ENCODE data around the gene CLEC18A. TPM values are rescaled to one million over a fixed set of nuclear protein-coding genes. Genes with fewer than 3 reads are reported as not detected.
"Not testable (repeated sequence)": the region's sequence is repeated elsewhere in the genome, so short reads cannot be mapped to it uniquely, and the experiment has no call there.

CLEC18A gene
- total and polyA plus RNA-seq, 2 of the 8 experiments (the other 6 are each of a cell fraction or from before 2014, with no cell fraction given): 1.3 to 1.4 TPM

DNA sequence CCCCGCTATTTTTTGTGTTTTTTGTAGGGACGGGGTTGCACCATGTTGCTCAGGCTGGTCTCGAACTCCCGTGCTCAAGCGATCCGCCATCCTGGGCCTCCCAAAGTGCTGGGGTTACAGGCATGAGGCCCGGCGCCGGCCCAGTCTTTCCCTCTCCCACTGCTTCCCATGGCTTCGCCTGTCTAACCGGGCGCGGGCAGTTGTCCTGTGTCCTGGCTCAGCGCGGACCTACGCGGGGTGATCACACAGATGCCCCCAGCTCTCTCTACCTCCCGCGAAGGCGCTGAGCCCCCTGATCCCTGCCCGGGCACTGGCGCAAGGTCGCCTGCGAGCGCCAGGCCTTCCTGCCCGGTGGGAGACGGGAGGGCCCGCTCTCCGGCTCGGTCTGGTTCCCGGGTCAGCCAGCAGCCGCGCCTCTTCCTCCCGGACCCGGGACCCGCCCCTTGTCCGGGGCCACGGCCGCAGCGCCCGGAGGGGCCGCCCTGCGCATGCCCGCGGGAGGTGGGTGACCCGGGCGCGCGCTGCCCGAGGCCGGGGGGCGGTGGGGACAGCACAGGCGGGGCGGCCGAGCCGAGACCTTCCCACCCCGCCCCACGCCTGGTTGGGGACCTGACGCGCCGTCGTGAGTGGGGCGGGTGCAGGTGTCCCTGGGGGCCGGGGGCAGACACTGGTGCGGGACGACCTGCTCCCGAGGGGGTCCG lies 14.0 kb downstream of the CLEC18A start:
- H3K27ac ChIP-seq (ENCODE audit: low read depth, low read length); H3K56ac ChIP-seq (replicated peaks; ENCODE audit: insufficient read length, low read depth, low read length); H2BK120ac ChIP-seq (replicated peaks; ENCODE audit: low read depth, low read length); H3K23ac ChIP-seq (ENCODE audit: insufficient read length); H2AFZ ChIP-seq (ENCODE audit: low read length); H4K91ac ChIP-seq (replicated peaks; ENCODE audit: insufficient read length, low read length); H4K20me1 ChIP-seq (replicated peaks in 1 of 2; ENCODE audit: control insufficient read depth in 1 of 2, insufficient read depth in 2 of 2, low read length in 2 of 2); H3K27me3 ChIP-seq (replicated peaks in 1 of 4; ENCODE audit: control insufficient read depth in 3 of 4, extremely low read depth in 1 of 4, insufficient read depth in 3 of 4, low read length in 3 of 4); H3K4me1 ChIP-seq (replicated peaks in 1 of 4; ENCODE audit: control insufficient read depth in 3 of 4, insufficient read depth in 4 of 4, low read length in 3 of 4); FAIRE-seq; H2BK12ac ChIP-seq (ENCODE audit: low read depth, low read length); H2BK20ac ChIP-seq (ENCODE audit: low read length); H3K36me3 ChIP-seq (ENCODE audit: control insufficient read depth in 2 of 4, insufficient read depth in 4 of 4, low read length in 3 of 4); CTCF ChIA-PET (ENCODE audit: partially characterized antibody); H3K79me1 ChIP-seq (ENCODE audit: low read depth, low read length); H4K5ac ChIP-seq (ENCODE audit: insufficient read length, low read depth, low read length); H3K9me3 ChIP-seq (ENCODE audit: insufficient read depth in 2 of 2, low read depth in 1 of 2, low read length in 1 of 2); H3K23me2 ChIP-seq (ENCODE audit: low read depth, low read length); H3K4ac ChIP-seq (replicated peaks; ENCODE audit: insufficient read length, low read depth, low read length); H3K79me2 ChIP-seq (ENCODE audit: control insufficient read depth in 1 of 2, insufficient read depth in 2 of 2, low read length in 2 of 2); H2AK5ac ChIP-seq (ENCODE audit: low read depth, low read length); H2BK5ac ChIP-seq (ENCODE audit: low read depth, low read length); H3K18ac ChIP-seq (ENCODE audit: extremely low read depth, low read length); H2BK15ac ChIP-seq (ENCODE audit: low read length); H3K14ac ChIP-seq (ENCODE audit: insufficient read length): not testable (repeated sequence)
- POLR2A ChIA-PET (ENCODE audit: partially characterized antibody): interaction anchor here (0.7 kb wide), 1 partner anchor 40 kb away, joined by 3 read pairs; no protein-coding TSS in a partner anchor
- Histone ChIP-seq H3K4me2 (ENCODE audit: insufficient read depth in 1 of 2, low read depth in 2 of 2, low read length in 2 of 2) (peak overlapping the region; percentile 45 to 49; a peak in 1 of 4 replicates), H4K8ac (ENCODE audit: extremely low read depth, insufficient read depth, low read length) (peak overlapping the region; percentile 68; the same call in 1 of the 2 replicates), H3K9ac (replicated peaks in 1 of 4; ENCODE audit: extremely low read depth in 1 of 4, low read depth in 3 of 4, low read length in 3 of 4) (peak overlapping the region in 3 of 4 experiments; percentile 34 to 55 (median 34); a peak in 3 of 7 replicates), H3K4me3 (ENCODE audit: extremely low read depth in 1 of 4, insufficient read depth in 2 of 4, low read depth in 3 of 4, low read length in 4 of 4) (peak overlapping the region in 2 of 4 experiments; percentile 20 to 52; a peak in 4 of 8 replicates)
- peak in 1 of 2 experiments; percentile 75 for DNase-seq (ENCODE audit: low read depth in 1 of 2, low spot score in 2 of 2)
- WGBS, 2 experiments (ENCODE audit: extremely low coverage in 1 of 2, insufficient coverage in 1 of 2, insufficient read length in 1 of 2, insufficient replicate concordance in 2 of 2, low coverage in 1 of 2, low lambda C conversion rate in 2 of 2, missing lambda C conversion rate in 1 of 2): 72% methylated on average over 8 of the region's 68 CpGs; no CpG with 5 or more reads in 1 of the 2 experiments

DNA sequence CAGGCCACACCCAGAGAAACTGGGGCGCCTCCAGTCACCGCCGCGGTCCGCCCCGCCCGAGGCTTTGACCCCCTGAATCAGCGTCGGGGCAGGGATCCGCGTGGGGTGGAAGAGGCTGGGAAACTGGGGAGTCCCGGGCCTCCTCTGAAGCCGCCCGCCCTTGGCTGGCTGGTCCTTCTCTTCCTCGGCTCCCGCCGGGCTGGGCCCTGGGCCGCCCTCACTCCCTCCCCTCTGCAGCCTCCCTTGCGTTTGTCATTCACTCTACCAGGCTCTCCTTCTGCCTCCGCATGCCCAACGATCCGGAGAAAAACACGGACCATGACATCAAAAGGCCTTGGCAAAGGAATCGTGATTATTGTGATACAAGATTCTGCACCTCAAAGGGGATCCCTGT lies 14.5 kb downstream of the CLEC18A start:
- H4K20me1 ChIP-seq (replicated peaks in 1 of 2; ENCODE audit: control insufficient read depth in 1 of 2, insufficient read depth in 2 of 2, low read length in 2 of 2); POLR2A ChIA-PET (ENCODE audit: partially characterized antibody); H4K91ac ChIP-seq (replicated peaks; ENCODE audit: insufficient read length, low read length); H2AK5ac ChIP-seq (ENCODE audit: low read depth, low read length); H3K14ac ChIP-seq (ENCODE audit: insufficient read length); H3K9ac ChIP-seq (replicated peaks in 1 of 4; ENCODE audit: extremely low read depth in 1 of 4, low read depth in 3 of 4, low read length in 3 of 4); H3K18ac ChIP-seq (ENCODE audit: extremely low read depth, low read length); H3K56ac ChIP-seq (replicated peaks; ENCODE audit: insufficient read length, low read depth, low read length); FAIRE-seq; H2BK5ac ChIP-seq (ENCODE audit: low read depth, low read length); H2BK15ac ChIP-seq (ENCODE audit: low read length); H2BK20ac ChIP-seq (ENCODE audit: low read length); H3K79me2 ChIP-seq (ENCODE audit: control insufficient read depth in 1 of 2, insufficient read depth in 2 of 2, low read length in 2 of 2); CTCF ChIA-PET (ENCODE audit: partially characterized antibody); H3K23ac ChIP-seq (ENCODE audit: insufficient read length); H4K5ac ChIP-seq (ENCODE audit: insufficient read length, low read depth, low read length); H2BK120ac ChIP-seq (replicated peaks; ENCODE audit: low read depth, low read length); H3K9me3 ChIP-seq (ENCODE audit: insufficient read depth in 2 of 2, low read depth in 1 of 2, low read length in 1 of 2); H3K27me3 ChIP-seq (replicated peaks in 1 of 4; ENCODE audit: control insufficient read depth in 3 of 4, extremely low read depth in 1 of 4, insufficient read depth in 3 of 4, low read length in 3 of 4); H3K79me1 ChIP-seq (ENCODE audit: low read depth, low read length); H3K4me1 ChIP-seq (replicated peaks in 1 of 4; ENCODE audit: control insufficient read depth in 3 of 4, insufficient read depth in 4 of 4, low read length in 3 of 4); H3K27ac ChIP-seq (ENCODE audit: low read depth, low read length); H2AFZ ChIP-seq (ENCODE audit: low read length); H3K36me3 ChIP-seq (ENCODE audit: control insufficient read depth in 2 of 4, insufficient read depth in 4 of 4, low read length in 3 of 4); H2BK12ac ChIP-seq (ENCODE audit: low read depth, low read length); H4K8ac ChIP-seq (ENCODE audit: extremely low read depth, insufficient read depth, low read length); H3K4ac ChIP-seq (replicated peaks; ENCODE audit: insufficient read length, low read depth, low read length); H3K23me2 ChIP-seq (ENCODE audit: low read depth, low read length): not testable (repeated sequence)
- Histone ChIP-seq H3K4me3 (ENCODE audit: extremely low read depth in 1 of 4, insufficient read depth in 2 of 4, low read depth in 3 of 4, low read length in 4 of 4) (peak overlapping the region in 2 of 4 experiments; percentile 20 to 52; a peak in 4 of 8 replicates), H3K4me2 (ENCODE audit: insufficient read depth in 1 of 2, low read depth in 2 of 2, low read length in 2 of 2) (peak overlapping the region; percentile 45 to 53; a peak in 2 of 4 replicates)
- DNase-seq (ENCODE audit: low read depth in 1 of 2, low spot score in 2 of 2): peak in 1 of 2 experiments; percentile 62
- 19% methylated on average over 5 of the region's 24 CpGs; no CpG with 5 or more reads in 1 of the 2 experiments for WGBS, 2 experiments (ENCODE audit: extremely low coverage in 1 of 2, insufficient coverage in 1 of 2, insufficient read length in 1 of 2, insufficient replicate concordance in 2 of 2, low coverage in 1 of 2, low lambda C conversion rate in 2 of 2, missing lambda C conversion rate in 1 of 2)

All from H1 (cell line).